ENCODE measurements around the gene GOLGA6A.
"Not testable (repeated sequence)": the region's sequence is repeated elsewhere in the genome, so short reads cannot be mapped to it uniquely, and the experiment has no call there.

GOLGA6A gene

GRCh38 chr15:74052271-74053260 lies 29.8 kb downstream of the GOLGA6A start:
- not testable (repeated sequence) for DNase-seq

GRCh38 chr15:74050556-74051234 lies 31.7 kb downstream of the GOLGA6A start:
- no peak for DNase-seq

GRCh38 chr15:74050127-74050526 lies 32.2 kb downstream of the GOLGA6A start:
- DNase-seq, result no peak

GRCh38 chr15:74046275-74046674 lies 36.1 kb downstream of the GOLGA6A start:
- DNase-seq, result no peak

- no peak for DNase-seq
Measured at GRCh38 chr15:74045636-74046274, 36.6 kb downstream of the GOLGA6A start.

GRCh38 chr15:74045184-74045583 lies 37.2 kb downstream of the GOLGA6A start:
- DNase-seq, result no peak

GRCh38 chr15:74044267-74045110 lies 37.9 kb downstream of the GOLGA6A start:
- DNase-seq, result no peak

- DNase-seq, result no peak
Measured at GRCh38 chr15:74043425-74044266, 38.7 kb downstream of the GOLGA6A start.

GRCh38 chr15:74042603-74043424 lies 39.5 kb downstream of the GOLGA6A start:
- no peak for DNase-seq

- DNase-seq, result no peak
Measured at GRCh38 chr15:74041777-74042435, 40.4 kb downstream of the GOLGA6A start.

- DNase-seq, result no peak
Measured at GRCh38 chr15:74041311-74041756, 41.0 kb downstream of the GOLGA6A start.

- no peak for DNase-seq
Measured at GRCh38 chr15:74040109-74040850, 42.1 kb downstream of the GOLGA6A start.

GRCh38 chr15:74039656-74040010 lies 42.7 kb downstream of the GOLGA6A start:
- DNase-seq, result no peak

- DNase-seq, result peak; percentile 76
Measured at GRCh38 chr15:74038707-74039655, 43.4 kb downstream of the GOLGA6A start.

- no peak for DNase-seq
Measured at GRCh38 chr15:74037171-74038117, 44.9 kb downstream of the GOLGA6A start.

- DNase-seq, result peak; percentile 52
Measured at GRCh38 chr15:74036271-74037170, 45.8 kb downstream of the GOLGA6A start.
